GM12891 (cell line): ENCODE data around the gene CFAP74.

Source experiments
- POLR2A ChIP-seq: IDR thresholded peaks from 2 replicates; pipeline ENCODE4 v1.6.1; 2011; ENCODE audit warnings: low read depth, low read length, control low read depth
- POLR2AphosphoS5 ChIP-seq: IDR thresholded peaks from 2 replicates; pipeline ENCODE4 v1.6.1; 2011; ENCODE audit warnings: low read depth, low read length, control low read depth
- POU2F2 ChIP-seq: IDR thresholded peaks from 2 replicates; pipeline ENCODE4 v1.6.1; 2011; ENCODE audit warnings: low read depth, mild to moderate bottlenecking, control low read depth, low read length, moderate library complexity
- TAF1 ChIP-seq: IDR thresholded peaks from 2 replicates; pipeline ENCODE4 v1.6.1; 2011; ENCODE audit warnings: low read depth, low read length, control low read depth

DNA sequence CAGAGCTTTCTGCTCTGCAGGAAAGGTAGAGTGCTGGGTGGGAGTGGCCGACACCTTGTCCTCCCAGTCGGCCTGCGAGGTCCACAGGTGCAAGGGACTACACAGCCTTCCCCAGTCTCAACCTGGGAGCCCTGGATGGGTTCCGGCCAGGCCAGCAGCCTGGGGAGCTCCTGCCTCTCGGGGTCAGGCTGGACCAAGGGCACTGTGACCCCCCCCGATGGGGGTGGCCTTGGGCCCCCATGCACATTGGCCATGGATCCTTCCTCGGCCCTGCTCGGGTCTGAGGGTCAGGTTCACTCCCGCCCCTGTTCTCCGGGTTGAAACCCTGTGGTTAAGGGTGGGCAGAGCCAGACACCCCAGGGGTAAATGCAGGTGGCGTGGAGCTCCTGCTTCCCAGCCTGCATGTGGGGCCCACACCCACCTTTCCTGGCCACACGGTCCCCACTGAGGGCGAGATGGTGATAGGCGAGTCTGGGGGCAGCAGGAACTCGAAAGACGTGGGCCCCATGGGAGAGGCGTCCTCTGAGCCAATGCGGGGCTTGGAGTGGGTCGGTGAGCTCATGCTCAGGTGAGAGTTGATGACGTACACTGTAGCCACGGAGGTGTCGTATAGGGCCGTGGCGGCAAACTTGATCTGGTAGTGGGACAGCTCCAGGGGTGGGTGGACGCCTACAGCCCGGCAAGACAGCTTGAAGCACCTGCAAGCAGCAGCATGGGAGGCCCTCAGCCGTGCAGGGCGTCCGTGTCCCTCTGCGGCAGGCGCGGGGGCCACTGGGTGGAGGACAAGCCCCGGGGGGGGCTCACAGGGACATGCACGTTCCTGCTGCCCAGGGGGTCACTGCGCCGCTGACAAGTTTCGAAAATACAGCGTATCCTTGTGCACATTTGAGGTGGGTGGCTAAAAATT lies 73.7 kb downstream of the CFAP74 start:
- TF ChIP-seq POLR2AphosphoS5 = no peak
- TF ChIP-seq POLR2A = no peak
- TF ChIP-seq TAF1 = no peak
- TF ChIP-seq POU2F2 = no peak
